ENCODE results near the gene IL11RA.

DNA sequence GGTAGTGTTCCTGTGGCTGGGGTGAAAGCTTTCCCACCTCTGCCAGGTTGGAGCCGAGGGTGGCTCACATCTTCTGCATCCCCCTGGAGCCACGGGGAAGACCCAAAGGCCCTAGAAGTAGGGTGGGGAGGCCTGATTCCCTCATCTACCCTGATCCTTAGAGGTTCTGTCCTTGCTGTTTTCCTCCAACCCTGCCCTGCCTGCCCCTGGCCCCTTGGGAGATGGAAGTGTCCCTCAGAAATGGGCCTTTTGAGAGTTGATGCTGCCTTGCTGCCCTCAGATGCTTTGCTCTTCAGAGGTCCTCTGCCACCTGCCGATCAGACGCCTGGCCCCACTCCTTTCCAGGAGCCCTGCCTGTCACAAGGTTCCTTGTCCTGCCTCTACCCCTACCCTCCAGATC lies 32.8 kb downstream of the IL11RA start:
- TF ChIP-seq, protein P1, sequence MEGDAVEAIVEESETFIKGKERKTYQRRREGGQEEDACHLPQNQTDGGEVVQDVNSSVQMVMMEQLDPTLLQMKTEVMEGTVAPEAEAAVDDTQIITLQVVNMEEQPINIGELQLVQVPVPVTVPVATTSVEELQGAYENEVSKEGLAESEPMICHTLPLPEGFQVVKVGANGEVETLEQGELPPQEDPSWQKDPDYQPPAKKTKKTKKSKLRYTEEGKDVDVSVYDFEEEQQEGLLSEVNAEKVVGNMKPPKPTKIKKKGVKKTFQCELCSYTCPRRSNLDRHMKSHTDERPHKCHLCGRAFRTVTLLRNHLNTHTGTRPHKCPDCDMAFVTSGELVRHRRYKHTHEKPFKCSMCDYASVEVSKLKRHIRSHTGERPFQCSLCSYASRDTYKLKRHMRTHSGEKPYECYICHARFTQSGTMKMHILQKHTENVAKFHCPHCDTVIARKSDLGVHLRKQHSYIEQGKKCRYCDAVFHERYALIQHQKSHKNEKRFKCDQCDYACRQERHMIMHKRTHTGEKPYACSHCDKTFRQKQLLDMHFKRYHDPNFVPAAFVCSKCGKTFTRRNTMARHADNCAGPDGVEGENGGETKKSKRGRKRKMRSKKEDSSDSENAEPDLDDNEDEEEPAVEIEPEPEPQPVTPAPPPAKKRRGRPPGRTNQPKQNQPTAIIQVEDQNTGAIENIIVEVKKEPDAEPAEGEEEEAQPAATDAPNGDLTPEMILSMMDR (IDR thresholded peaks at IDR 0.05): no peak
- no peak for TF ChIP-seq POLR2A (IDR thresholded peaks at IDR 0.05)
